CD4-positive, alpha-beta T cell (primary cell): ENCODE measurements around the gene KCNC1. TPM values are rescaled to one million over a fixed set of nuclear protein-coding genes. Genes with fewer than 3 reads are reported as not detected.

Experiments
- ATAC-seq: fragments of 200-7000 bp; cut with Tn5 transposase; one replicate; pipeline ENCODE4 v1.10.0; 2022; ENCODE audit warnings: mild to moderate bottlenecking; ENCODE audit not compliant: poor library complexity
- CTCF ChIA-PET: fragments of 350-600 bp; sonication (Branson Sonifier 250); formaldehyde crosslinking; loops from one replicate; lab custom pipeline; 2021; ENCODE audit warnings: antibody characterized with exemption, inconsistent platforms; lab: Charles Lee
- POLR2A ChIA-PET: fragments of 350-600 bp; sonication (Branson Sonifier 250); formaldehyde crosslinking; loops from one replicate; lab custom pipeline; 2021; ENCODE audit warnings: antibody characterized with exemption, inconsistent platforms; lab: Charles Lee
- DNase-seq, 14 experiments: peaks; one replicate each; pipeline ENCODE4 v3.0.0-alpha.2; 2013 to 2020; ENCODE audit warnings: mixed read lengths in 2 of 14
- H3K27ac ChIP-seq, 2 donors: one replicate each; pipeline versions ENCODE4 v1.5.1 to v1.7.0; 2013; ENCODE audit warnings: low read length in 2 of 2, low read depth in 1 of 2, mild to moderate bottlenecking in 1 of 2
- H3K27me3 ChIP-seq, 2 experiments: 1 replicate in 1 of 2; 2 replicates in 1 of 2; pipeline versions ENCODE4 v1.6.1 to v1.7.0; 2013; ENCODE audit warnings: low read length in 2 of 2, control low read depth in 1 of 2, mild to moderate bottlenecking in 1 of 2, moderate library complexity in 1 of 2; ENCODE audit not compliant: insufficient read depth in 2 of 2, control insufficient read depth in 1 of 2
- H3K36me3 ChIP-seq: one replicate; pipeline ENCODE4 v1.6.1; 2013; ENCODE audit warnings: low read length, control low read depth; ENCODE audit not compliant: insufficient read depth
- H3K4me1 ChIP-seq: one replicate; pipeline ENCODE4 v1.6.1; 2013; ENCODE audit warnings: low read length, control low read depth; ENCODE audit not compliant: insufficient read depth
- H3K4me3 ChIP-seq: one replicate; pipeline ENCODE4 v1.5.1; 2013; ENCODE audit warnings: mild to moderate bottlenecking, low read length, moderate library complexity
- H3K9me3 ChIP-seq, 2 experiments: 1 replicate in 1 of 2; 2 replicates in 1 of 2; pipeline versions ENCODE4 v1.6.1 to v1.7.0; 2013; ENCODE audit warnings: low read length in 2 of 2, mild to moderate bottlenecking in 2 of 2, control low read depth in 1 of 2, moderate library complexity in 1 of 2; ENCODE audit not compliant: control insufficient read depth in 1 of 2, insufficient read depth in 1 of 2
- H3K27ac Mint-ChIP-seq: one replicate; pipeline ENCODE4 v1.8.0; 2020; ENCODE audit warnings: mixed read lengths
- H3K27me3 Mint-ChIP-seq: one replicate; pipeline ENCODE4 v1.8.0; 2021; ENCODE audit warnings: mixed read lengths
- H3K36me3 Mint-ChIP-seq: one replicate; pipeline ENCODE4 v1.8.0; 2021; ENCODE audit warnings: low read depth, mixed read lengths
- H3K4me1 Mint-ChIP-seq: one replicate; pipeline ENCODE4 v1.8.0; 2021; ENCODE audit warnings: low read depth, mixed read lengths
- H3K4me3 Mint-ChIP-seq: one replicate; pipeline ENCODE4 v1.8.0; 2020; ENCODE audit warnings: mild to moderate bottlenecking, mixed read lengths
- H3K9me3 Mint-ChIP-seq: one replicate; pipeline ENCODE4 v1.8.0; 2020; ENCODE audit warnings: mixed read lengths
- intact Hi-C, 2 experiments: fragments of 100-400 bp; cut with DNase I in 1 of 2; cut with micrococcal nuclease in 1 of 2; formaldehyde crosslinking; loops; one replicate each; pipeline versions ENCODE4 v1.15.1 to v1.9.0; 2023 to 2025; cut with DNase I, micrococcal nuclease
- total RNA-seq, 174 experiments: library from RNA in 2 of 174; stranded (reverse) in 2 of 174; gene quantifications; one replicate each; pipeline ENCODE4 v1.2.3 and lab custom pipeline; 2021 to 2026
- TF ChIP-seq, protein P1 (sequence below): fragments of 200-600 bp; IDR thresholded peaks from one replicate; pipeline ENCODE4 v1.8.0; 2022; ENCODE audit warnings: antibody characterized with exemption, mild to moderate bottlenecking

The KCNC1 gene
- total RNA-seq, 2 experiments from 2014 or later, result not detected

DNA sequence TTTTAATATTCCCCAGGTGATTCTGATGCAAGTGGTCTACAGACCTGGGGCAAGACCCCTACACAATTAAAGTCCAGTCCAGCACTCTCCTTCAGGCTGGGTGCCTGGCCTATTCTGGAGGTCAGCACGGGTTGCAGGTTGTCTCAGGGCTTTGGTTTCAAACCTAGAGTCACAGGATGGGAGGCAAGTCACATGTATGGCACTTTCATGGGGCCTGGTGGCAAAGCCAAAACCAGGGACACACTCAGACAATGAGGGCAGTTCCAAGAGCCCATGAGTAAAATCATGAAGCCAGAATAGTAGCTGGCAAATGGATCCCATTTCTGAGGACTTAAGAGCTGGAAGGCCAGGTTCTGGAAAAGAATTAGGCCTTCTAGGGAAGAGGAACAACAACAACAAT is 96.6 kb downstream of the KCNC1 start:
- peaks cover 42% of the 10 kb centered on the region for H3K36me3 Mint-ChIP-seq
- no peak overlapping the region for H3K4me3 ChIP-seq
- no peaks in the 10 kb centered on the region for H3K36me3 ChIP-seq
- no peaks in the 10 kb centered on the region for H3K4me1 ChIP-seq
- no peaks in the 10 kb centered on the region for H3K4me1 Mint-ChIP-seq
- no peak for DNase-seq
- no peak for ATAC-seq
- no peaks in the 10 kb centered on the region for H3K27me3 Mint-ChIP-seq
- no peak overlapping the region for H3K4me3 Mint-ChIP-seq
- no peak overlapping the region for H3K27ac Mint-ChIP-seq
- CTCF ChIA-PET, result no interaction called here
- H3K9me3 Mint-ChIP-seq, result no peaks in the 10 kb centered on the region
- no peaks in the 10 kb centered on the region for H3K9me3 ChIP-seq
- no peaks in the 10 kb centered on the region for H3K27me3 ChIP-seq
- TF ChIP-seq, protein P1, sequence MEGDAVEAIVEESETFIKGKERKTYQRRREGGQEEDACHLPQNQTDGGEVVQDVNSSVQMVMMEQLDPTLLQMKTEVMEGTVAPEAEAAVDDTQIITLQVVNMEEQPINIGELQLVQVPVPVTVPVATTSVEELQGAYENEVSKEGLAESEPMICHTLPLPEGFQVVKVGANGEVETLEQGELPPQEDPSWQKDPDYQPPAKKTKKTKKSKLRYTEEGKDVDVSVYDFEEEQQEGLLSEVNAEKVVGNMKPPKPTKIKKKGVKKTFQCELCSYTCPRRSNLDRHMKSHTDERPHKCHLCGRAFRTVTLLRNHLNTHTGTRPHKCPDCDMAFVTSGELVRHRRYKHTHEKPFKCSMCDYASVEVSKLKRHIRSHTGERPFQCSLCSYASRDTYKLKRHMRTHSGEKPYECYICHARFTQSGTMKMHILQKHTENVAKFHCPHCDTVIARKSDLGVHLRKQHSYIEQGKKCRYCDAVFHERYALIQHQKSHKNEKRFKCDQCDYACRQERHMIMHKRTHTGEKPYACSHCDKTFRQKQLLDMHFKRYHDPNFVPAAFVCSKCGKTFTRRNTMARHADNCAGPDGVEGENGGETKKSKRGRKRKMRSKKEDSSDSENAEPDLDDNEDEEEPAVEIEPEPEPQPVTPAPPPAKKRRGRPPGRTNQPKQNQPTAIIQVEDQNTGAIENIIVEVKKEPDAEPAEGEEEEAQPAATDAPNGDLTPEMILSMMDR, result no peak
- POLR2A ChIA-PET, result no interaction called here
- H3K27ac ChIP-seq, result no peak overlapping the region
- intact Hi-C loops, result no loop called here

DNA sequence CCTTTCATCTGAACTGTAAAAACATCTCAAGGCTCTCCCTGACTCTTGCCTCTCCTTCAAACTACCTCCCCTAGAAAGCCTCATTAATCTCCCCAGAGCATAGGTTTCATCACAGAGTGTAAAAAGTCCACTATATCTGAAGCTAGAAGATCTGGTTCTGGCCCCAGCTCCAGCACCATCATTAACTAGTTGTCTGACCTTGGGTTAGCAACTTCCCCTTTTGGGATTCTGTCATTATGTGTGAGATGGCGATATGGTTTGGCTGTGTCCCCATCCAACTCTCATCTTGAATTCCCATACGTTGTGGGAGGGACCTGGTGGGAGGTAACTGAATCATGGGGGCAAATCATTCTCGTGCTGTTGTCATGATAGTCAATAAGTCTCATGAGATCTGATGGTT is 97.3 kb downstream of the KCNC1 start:
- peaks cover 45% of the 10 kb centered on the region for H3K36me3 Mint-ChIP-seq
- intact Hi-C loops, result no loop called here
- ATAC-seq (no peak), DNase-seq (no peak)
- POLR2A ChIA-PET, result no interaction called here
- H3K4me3 Mint-ChIP-seq, result no peak overlapping the region
- H3K4me3 ChIP-seq, result no peak overlapping the region
- no peaks in the 10 kb centered on the region for H3K4me1 Mint-ChIP-seq
- no peaks in the 10 kb centered on the region for H3K9me3 Mint-ChIP-seq
- no peak overlapping the region for H3K27ac Mint-ChIP-seq
- no peaks in the 10 kb centered on the region for H3K4me1 ChIP-seq
- H3K36me3 ChIP-seq, result no peaks in the 10 kb centered on the region
- H3K27me3 Mint-ChIP-seq, result no peaks in the 10 kb centered on the region
- CTCF ChIA-PET, result no interaction called here
- TF ChIP-seq, protein P1, result no peak
- H3K27ac ChIP-seq, result no peak overlapping the region
- H3K9me3 ChIP-seq, result no peaks in the 10 kb centered on the region
- no peaks in the 10 kb centered on the region for H3K27me3 ChIP-seq

Other genes starting within 250 kb of the KCNC1 start
- not detected for gene USH1C, start 190.4 kb upstream of the KCNC1 start, total RNA-seq
- not detected for gene OTOG, start 187.5 kb upstream of the KCNC1 start, total RNA-seq
- gene MYOD1, start 15.2 kb upstream of the KCNC1 start, total RNA-seq, result not detected